Endothelial cell of umbilical vein (primary cell): ENCODE data around the gene IMPDH2.

Experiments used
- CTCF ChIP-seq, 2 donors: IDR thresholded peaks; 1 replicate in 1 of 2; 2 replicates in 1 of 2; pipeline ENCODE4 v1.5.1; 2011; ENCODE audit warnings: low read length in 2 of 2, mild to moderate bottlenecking in 2 of 2, moderate library complexity in 2 of 2, control low read depth in 1 of 2, inconsistent platforms in 1 of 2, low read depth in 1 of 2; ENCODE audit not compliant: insufficient read depth in 1 of 2; ENCODE audit errors: extremely low read depth in 1 of 2
- EZH2 ChIP-seq: IDR thresholded peaks from 2 replicates; pipeline ENCODE4 v1.6.1; 2012; ENCODE audit warnings: borderline replicate concordance, low read depth, mild to moderate bottlenecking, moderate library complexity, low read length, inconsistent platforms; ENCODE audit not compliant: severe bottlenecking
- FOS ChIP-seq: IDR thresholded peaks from 2 replicates; pipeline ENCODE4 v1.6.1; 2011; ENCODE audit warnings: mild to moderate bottlenecking, low read length, moderate library complexity, borderline replicate concordance; ENCODE audit not compliant: insufficient read depth
- GATA2 ChIP-seq: IDR thresholded peaks from 2 replicates; pipeline ENCODE4 v1.7.0; 2011; ENCODE audit warnings: low read depth, mild to moderate bottlenecking, moderate library complexity, mixed read lengths, low read length; ENCODE audit not compliant: insufficient read length, insufficient read depth
- JUN ChIP-seq: IDR thresholded peaks from 2 replicates; pipeline ENCODE4 v1.6.1; 2011; ENCODE audit warnings: borderline replicate concordance, low read depth; ENCODE audit not compliant: insufficient read length, insufficient read depth
- MAX ChIP-seq: IDR thresholded peaks from 2 replicates; pipeline ENCODE4 v1.6.1; 2011; ENCODE audit not compliant: insufficient read depth, insufficient read length
- MYC ChIP-seq: IDR thresholded peaks from one replicate; pipeline ENCODE4 v1.6.1; 2011; ENCODE audit warnings: mild to moderate bottlenecking, low read depth, low read length
- POLR2A ChIP-seq: IDR thresholded peaks from 2 replicates; pipeline ENCODE4 v1.6.1; 2012; ENCODE audit warnings: low read depth, mild to moderate bottlenecking, control low read depth, low read length
- POLR2AphosphoS5 ChIP-seq: IDR thresholded peaks from 2 replicates; pipeline ENCODE4 v1.6.1; 2012; ENCODE audit warnings: low read depth, mild to moderate bottlenecking, control low read depth, low read length, moderate library complexity; ENCODE audit not compliant: insufficient read depth

GRCh38 chr3:49013113-49013737 lies 16.0 kb downstream of the IMPDH2 start:
- TF ChIP-seq CTCF (IDR thresholded peaks at IDR 0.05; ENCODE audit: extremely low read depth in 1 of 2, insufficient read depth in 1 of 2, low read depth in 1 of 2, low read length in 2 of 2) (no peak), POLR2A (no peak), EZH2 (no peak), MAX (no peak), MYC (no peak), POLR2AphosphoS5 (no peak), FOS (no peak), JUN (no peak), GATA2 (no peak)
